Measurements from ENCODE around the gene STPG3.
A peak's percentile ranks its signal among the peaks of the same experiment; 100 is the strongest.
"Not testable (repeated sequence)": the region's sequence is repeated elsewhere in the genome, so short reads cannot be mapped to it uniquely, and the experiment has no call there.

STPG3 gene

DNA sequence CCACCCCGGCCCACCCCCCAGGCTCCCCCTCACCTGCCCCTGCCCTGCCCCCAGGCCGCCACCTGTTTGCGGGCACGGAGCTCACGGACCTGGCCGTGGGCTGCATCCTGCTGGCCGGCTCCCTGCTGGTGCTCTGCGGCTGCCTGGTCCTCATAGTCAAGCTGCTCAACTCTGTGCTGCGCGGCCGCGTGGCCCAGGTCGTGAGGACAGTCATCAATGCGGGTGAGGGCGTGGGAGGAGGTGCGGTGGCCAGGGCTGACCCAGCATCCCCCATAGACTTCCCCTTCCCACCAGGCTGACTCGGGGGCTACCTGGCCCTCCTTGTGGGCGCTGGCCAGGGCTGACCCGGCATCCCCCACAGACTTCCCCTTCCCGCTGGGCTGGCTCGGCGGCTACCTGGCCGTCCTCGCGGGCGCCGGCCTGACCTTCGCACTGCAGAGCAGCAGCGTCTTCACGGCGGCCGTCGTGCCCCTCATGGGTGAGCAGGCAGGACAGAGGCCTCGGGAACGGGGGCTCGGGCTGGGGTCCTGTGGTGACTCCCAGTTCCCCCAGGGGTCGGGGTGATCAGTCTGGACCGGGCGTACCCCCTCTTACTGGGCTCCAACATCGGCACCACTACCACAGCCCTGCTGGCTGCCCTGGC, 16.9 kb upstream of the STPG3 start:
- DNase-seq, result no peak

DNA sequence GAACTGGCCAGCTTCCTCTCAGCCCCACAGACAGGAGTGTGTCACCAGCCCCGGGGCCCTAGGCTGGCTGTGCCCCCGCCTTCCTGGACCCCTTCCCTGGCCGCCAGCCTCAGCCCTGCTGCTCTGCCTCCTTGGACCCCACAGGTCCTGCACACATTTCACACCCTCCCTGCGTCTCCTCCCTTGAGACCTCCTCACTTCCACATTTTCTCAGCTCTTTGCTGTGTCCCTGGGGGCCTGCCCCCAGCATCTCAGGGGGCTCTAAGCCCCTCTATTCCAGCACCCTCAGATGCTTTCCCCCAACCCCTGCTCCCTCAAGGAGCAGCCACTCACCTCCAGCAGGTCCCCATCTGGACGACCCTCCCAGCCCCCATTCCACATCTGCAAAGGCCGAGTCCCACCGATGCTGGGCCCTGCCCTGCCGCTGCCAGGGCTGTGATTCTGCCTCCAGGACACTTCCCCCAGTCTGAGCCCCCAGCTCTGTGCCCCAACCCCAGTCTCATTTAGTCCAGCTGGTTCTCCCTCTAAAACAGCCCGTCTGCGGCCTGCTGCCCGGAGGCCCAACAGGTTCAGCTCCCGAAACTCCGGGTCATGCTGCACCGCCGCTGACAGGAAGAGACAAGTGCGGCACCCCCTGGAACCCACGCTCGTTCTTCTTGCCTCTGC, 16.2 kb upstream of the STPG3 start:
- no peak for DNase-seq

DNA sequence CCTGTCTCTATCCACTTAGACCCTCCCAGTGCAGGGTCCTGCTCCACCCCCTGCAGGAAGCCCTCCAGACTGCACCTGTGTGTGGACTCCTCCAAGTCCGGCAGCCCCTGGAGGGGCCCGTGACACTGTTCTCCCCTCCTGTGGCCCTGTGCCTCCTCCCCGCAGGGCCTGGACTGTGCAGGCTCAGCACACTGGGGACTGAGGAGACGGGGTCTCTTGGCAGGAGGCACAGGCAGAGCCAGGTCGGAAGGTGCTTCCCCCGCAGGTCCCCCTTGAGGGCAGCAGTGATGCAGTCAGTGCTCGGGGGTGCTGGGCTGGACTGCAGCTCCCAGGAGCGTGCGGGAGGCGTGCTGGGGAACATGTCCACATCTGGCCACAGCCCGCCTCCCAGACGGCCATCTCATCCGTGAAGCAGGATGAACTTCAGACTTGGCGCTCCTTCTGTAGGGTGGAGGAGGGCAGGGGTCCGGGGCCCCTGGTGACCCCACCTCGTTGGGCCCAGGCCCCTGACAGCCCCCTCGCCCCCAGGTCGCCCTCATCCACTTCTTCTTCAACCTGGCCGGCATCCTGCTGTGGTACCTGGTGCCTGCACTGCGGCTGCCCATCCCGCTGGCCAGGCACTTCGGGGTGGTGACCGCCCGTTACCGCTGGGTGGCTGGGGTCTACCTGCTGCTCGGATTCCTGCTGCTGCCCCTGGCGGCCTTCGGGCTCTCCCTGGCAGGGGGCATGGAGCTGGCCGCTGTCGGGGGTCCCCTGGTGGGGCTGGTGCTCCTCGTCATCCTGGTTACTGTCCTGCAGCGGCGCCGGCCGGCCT, 15.5 kb upstream of the STPG3 start:
- DNase-seq, result no peak

DNA sequence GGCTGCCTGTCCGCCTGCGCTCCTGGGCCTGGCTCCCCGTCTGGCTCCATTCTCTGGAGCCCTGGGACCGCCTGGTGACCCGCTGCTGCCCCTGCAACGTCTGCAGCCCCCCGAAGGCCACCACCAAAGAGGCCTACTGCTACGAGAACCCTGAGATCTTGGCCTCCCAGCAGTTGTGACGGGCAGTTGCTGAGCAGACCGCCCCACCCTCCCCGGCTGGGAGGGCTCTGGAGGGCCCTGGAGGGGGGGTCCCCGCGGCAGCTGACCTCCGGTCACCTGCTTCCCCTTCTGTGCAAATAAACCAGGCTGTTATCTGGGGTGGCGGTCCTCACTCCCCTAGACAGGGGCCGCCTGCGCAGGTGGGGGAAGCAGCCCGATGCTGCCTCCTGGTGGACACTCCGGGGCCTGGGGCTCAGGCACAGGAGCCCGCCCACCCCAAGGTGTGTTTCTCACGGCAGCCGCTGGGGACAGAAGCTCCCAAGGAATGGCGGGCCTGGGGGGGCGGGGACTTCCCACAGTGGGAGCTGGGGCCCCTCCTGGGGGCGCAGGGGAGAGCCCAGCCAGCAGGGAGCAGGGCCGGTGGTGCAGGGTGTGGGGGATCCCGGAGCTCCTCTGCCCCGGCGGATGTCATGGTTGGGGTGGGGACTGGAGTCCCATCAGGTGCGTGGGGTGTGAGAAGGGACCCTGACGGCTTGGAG, 14.7 kb upstream of the STPG3 start:
- DNase-seq, result peak; percentile 59

DNA sequence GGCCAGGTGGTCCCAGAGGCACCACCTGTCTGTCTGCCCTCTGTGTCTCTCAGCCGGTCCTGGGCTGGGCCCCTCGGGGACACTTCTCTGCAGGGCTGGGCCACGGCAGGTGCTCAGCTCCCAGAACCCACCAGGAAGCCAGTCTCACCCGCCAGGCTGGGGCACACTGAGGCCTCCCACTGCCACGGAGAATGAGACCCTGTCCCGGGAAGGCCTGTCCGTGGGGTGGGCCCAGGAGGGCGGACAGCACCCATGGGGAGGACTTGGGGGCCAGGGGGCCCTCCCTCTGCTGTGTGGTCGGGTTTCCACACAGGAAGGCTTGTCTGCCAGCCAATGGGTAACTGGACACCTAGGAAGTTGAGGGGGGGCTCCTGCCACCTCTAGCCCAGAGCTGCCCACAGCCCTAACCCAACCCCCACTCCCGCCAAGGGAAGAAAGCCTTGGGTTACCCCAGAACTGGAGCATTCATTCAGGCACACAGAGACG, 14.1 kb upstream of the STPG3 start:
- no peak for DNase-seq

DNA sequence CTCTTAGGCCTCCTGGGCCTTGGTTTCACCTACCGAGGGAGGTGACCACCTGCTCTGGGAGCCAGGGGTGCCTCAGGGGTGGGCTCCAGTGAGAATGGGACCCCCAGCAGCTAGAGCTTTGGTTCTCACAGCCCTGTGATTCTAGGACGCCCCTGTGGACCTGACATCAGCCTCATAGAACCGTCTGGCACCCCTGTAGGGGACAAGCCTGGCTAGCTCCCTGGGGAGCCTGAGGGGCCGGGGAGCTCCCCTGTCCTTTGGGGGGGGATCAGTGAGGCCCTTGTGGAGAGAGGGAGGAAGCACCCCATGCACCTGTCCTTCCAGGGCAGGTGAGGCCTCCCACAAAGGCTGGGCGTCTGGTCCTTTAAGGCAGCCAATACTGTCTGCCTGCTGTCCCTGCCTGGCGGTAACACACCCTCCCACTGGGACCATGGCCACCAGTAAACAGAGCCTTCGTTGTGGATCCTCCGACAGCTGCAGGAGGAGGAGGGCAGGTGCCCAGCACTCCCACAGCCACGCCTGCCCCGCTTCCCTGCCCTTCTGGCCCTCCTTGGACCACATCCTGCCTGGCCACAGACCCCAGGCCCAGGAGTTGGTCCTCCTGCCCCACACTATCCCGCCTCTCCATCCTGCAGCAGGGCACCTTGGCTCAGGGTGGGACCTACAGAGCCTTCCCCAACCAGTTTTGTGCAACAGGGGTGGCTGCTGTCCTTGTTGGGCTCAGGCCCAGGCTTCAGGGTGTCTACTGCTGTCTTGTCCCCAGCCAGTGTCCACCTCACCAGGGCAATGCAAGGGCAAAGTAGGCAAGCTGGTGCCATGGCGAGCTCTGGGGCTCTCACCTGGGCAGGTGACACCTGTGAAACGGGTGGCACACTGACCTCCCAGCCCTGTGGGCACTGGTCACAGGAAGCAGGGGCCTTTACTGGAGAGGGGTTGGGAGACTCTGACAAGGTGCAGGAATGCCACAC, 13.0 kb upstream of the STPG3 start:
- DNase-seq, result peak; percentile 81

DNA sequence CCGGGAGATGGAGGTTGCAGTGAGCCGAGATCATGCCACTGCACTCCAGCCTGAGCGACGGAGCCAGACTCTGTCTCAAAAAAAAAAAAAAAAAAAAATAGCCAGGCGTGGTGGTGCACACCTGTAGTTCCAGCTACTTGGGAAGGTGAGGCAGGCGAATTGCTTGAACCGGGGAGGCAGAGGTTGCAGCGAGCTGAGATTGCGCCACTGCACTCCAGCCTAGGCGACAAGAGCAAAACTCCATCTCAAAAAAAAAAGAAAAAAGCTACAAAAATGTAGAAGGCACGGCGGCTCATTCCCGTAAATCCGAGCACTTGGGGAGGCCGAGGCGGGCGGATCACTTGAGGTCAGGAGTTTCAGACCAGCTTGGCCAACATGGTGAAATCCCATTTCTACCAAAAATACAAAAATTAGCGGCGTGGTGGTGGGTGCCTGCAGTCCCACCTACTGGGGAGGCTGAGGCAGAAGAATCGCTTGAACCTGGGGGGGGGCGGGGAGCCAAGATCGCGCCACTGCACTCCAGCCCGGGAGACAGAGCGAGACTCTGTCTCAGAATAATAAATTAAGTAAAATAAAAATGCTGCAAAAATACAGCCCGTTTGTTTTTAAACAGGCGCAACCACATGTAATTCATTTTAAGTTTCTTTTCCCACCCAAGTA, 11.4 kb upstream of the STPG3 start:
- DNase-seq, result not testable (repeated sequence)

DNA sequence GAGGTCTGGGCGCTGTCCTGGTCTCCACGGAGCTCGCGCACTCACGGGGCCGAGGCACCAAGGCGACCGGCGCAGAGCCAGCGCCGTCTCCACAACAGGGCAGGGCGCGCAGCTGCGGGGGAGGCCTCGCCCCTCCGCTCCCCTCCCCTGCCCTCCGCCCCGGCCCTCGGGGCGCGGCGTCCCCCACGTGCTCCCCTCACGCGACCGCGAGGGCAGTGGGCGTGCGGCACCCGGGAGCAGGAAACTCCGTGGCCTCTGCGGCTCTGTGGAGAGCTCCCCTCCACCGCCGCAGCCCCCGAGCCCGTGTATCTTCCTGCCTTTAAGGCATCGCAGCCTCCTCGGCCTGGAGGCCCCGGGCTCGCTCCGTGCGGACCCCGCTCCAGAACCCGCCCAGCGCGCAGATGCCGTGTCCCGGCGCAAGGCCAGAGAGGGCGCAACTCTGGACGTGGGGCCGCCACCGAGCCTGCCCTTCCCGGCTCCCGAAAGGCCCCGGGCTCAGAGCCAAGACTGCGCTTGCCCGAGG, 10.7 kb upstream of the STPG3 start:
- DNase-seq, result peak; percentile 37

DNA sequence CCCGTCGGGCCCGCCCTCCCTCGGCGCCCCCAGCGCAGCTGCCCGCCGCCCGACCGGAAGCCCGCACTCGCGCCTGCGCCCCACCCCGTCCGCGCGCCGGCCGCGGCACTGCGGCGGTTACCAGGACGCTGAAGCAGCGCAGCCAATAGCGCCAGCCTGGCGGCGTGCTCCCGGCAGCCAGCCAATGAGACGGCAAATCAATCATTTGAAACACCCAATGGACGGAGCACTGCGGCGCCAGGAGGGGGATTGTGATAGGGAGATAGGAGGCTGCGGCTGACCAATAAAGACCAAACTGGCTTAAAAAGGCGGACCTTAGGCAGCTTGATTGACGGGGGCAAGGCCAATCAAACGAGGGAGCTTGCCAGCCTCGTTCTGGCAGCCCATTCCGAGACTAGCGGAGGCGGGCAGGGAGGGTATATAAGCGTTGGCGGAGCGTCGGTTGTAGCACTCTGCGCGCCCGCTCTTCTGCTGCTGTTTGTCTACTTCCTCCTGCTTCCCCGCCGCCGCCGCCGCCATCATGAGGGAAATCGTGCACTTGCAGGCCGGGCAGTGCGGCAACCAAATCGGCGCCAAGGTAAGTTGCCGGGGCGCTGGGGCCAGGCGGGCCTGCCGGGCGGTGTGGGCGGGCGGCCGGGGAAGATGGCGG, 10.1 kb upstream of the STPG3 start, which contains the start of gene TUBB4B:
Gene TUBB4B (plus strand): TSS at position 447 of the 649 bp plus-strand sequence. CDS start 74 bp downstream, at position 521.
- DNase-seq, result peak; percentile 100

DNA sequence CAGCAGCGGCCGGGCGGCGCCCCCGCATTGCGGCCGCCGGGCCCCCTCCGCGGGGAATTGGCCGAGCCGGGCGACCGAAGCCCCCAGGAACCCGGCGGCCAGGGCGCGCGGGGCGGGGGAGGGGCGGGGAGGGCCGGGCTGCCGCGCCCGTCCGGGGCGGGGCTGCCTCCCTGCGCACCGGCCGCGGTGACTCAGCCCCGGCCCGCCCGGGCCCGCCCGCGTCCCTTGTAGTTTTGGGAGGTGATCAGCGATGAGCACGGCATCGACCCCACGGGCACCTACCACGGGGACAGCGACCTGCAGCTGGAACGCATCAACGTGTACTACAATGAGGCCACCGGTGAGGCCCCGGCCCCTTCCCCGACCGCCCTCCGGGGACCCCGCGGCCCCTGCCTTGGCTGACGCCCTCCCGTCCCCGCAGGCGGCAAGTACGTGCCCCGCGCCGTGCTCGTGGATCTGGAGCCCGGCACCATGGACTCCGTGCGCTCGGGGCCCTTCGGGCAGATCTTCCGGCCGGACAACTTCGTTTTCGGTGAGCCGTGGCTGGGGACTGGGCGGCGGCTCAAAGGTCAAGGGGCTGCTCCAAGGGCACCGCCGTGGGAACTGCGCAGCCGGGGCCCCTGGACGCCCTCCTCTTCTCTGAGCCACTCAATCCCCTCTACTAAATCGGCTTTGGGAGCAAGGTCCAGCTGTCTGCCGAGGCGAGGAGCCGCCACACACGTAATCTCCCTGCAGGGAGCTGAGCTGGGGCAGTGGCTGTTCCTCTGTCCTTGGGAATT, 9.4 kb upstream of the STPG3 start:
- no peak for DNase-seq

DNA sequence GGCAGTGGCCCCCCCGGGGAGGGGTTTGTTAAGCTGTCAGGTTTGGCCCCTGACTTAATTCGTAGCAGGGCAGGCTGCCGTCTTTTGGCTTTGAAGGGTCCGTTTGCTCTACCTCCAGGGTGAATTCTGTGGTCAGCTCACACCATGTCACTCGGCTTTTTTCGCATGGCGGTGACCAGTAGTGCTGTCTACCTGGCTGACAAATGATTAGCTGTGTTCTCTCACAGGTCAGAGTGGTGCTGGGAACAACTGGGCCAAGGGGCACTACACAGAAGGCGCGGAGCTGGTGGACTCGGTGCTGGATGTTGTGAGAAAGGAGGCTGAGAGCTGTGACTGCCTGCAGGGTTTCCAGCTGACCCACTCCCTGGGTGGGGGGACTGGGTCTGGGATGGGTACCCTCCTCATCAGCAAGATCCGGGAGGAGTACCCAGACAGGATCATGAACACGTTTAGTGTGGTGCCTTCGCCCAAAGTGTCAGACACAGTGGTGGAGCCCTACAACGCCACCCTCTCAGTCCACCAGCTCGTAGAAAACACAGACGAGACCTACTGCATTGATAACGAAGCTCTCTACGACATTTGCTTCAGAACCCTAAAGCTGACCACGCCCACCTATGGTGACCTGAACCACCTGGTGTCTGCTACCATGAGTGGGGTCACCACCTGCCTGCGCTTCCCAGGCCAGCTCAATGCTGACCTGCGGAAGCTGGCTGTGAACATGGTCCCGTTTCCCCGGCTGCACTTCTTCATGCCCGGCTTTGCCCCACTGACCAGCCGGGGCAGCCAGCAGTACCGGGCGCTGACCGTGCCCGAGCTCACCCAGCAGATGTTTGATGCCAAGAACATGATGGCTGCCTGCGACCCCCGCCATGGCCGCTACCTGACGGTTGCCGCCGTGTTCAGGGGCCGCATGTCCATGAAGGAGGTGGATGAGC, 8.6 kb upstream of the STPG3 start:
- no peak for DNase-seq

DNA sequence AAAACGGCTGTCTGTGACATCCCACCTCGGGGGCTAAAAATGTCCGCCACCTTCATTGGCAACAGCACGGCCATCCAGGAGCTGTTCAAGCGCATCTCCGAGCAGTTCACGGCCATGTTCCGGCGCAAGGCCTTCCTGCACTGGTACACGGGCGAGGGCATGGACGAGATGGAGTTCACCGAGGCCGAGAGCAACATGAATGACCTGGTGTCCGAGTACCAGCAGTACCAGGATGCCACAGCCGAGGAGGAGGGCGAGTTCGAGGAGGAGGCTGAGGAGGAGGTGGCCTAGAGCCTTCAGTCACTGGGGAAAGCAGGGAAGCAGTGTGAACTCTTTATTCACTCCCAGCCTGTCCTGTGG, 7.8 kb upstream of the STPG3 start:
- not testable (repeated sequence) for DNase-seq

DNA sequence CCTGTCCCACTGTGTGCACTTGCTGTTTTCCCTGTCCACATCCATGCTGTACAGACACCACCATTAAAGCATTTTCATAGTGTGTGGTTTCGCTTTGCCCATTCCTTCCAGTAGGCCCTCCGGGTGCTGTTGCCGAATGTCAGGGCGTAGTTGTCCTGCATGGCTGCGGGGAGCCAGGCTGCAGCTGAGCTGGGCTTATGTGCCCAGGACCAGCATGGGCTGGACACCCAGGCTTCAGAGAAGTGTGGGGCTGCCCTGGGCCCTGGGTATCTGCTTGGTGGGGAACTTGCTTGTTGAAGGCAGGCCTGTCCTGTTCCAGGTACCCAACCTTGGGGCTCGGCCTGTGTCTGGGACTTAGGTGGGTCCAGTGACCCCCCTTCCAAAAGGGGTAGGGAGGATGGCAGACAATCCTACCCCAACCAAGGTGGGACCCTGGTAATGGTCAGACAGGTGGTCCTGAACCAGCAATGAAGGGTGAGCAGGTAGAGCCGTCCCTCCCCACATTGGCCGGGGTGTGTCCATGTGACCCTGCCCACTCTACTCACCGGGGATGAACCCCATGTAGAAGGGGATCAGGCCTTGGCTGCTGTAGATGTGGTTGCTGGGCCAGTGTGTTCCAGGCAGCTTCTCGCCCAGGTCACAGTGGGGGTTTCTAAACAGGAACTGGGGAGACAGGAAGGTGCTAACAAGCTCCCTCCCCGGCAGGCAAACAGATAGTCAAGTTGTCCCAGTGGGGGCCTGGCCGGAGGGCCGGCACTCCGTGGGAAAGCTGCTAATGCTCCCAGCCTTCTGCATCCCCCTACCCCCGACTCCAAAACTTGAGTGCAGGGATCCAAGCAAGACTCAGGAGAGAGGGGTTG, 7.2 kb upstream of the STPG3 start:
- DNase-seq, result no peak

DNA sequence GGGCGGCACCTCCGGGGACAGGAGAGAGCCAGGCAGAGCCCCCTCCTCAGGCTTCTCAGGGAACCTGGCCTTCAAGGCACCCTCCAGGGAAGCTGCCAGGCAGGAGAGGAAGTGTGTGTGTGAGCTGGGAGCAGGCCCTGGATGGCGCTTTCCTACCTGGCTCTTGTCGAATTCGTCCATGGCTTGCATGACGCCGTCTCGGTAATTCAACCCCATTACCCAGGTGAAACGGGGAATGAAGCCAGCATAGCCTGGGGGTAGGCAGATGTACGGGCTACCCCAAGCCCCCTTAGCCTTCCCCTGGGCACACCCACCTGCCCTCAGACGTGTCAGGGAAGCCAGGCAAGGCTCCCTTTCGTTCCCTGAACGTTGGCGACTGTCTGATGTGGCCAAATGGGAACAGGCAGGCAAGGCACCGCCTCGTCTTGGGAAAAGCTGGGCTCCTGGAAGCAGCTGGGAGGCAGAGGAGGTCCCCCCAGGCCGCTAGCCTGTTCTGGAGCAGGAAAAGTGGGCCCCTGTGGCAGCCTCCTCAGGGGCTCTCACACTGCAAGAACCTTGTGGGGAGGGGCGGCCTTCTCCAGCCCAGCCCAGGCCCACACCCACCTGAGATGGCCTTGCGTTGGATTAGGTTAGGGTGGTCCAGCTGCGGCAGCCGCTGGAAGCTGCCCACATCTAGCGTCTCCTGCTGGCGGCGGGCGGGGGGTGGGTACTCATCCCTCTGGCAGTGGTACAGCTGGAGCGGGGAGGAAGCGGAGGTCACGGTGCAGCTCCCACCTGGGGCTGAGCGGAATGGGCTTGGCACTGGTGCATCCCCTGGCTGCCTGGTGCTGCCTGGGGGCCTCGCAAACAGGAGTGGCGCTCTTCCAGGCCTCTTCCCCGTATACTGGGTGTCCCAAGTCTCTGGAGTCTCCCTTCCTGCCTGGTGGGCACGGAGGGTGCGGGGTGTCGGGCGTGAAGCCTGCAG, 6.3 kb upstream of the STPG3 start:
- no peak for DNase-seq

DNA sequence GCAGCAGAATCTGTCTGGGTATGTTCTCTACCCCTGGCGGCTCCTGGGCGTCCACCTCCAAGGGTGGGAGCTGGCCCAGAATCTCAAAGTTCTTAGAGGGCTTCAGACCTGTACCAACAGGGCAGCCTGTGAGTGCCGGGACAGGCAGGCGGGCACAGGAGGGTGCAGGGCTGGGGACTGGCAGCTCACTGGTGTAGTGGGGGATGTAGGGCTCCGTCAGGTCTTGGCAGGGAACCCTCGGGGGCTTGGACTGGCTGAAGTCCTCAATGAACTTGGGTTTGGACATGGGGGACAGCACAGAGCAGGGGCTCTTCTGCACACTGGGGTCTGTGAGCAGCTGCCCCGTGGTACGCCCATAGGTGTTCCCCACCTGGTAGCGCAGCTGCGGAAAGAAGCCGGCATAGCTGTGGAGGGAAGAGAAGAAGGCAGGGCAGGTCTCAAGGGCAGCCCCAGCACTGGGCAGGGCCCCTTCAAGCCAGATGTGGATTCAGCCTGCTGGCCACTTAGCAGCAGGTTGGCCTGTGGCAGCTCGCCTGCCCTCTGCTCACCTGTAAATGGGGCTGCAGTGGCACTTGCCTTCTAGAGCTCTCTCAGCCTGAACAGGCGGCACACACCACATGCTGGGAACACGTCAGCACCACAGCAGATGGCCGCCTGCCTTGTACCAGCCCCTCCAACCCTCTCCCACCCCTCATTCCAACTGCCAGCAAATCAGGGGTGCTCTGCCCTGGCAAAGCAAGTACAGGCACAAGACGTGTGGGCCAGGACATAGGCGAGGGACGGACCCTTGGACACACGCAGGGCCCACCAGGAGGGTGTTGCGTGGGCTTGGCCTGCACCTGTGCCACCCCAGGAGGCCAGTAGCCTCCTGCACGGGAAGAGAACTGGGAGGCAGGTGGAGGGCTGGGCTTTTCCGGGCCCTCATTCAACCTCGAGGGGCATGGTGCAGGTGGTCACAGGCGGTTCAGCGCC, 5.3 kb upstream of the STPG3 start:
- no peak for DNase-seq
